Vagina (tissue), 2 donors: Measurements from ENCODE around the gene MT1A.

Experiments used
- POLR2AphosphoS5 ChIP-seq, 2 donors: sonication (generic); formaldehyde crosslinking; IDR thresholded peaks; one replicate each; pipeline ENCODE4 v1.9.0; 2017; ENCODE audit warnings: antibody characterized with exemption in 2 of 2, mild to moderate bottlenecking in 2 of 2, low read depth in 1 of 2; ENCODE audit not compliant: insufficient read depth in 1 of 2
- TF ChIP-seq, protein P1 (sequence below), 3 experiments: fragments of 450-650 bp in 2 of 3; fragments of 200-600 bp in 1 of 3; sonication (generic) in 1 of 3; IDR thresholded peaks; one replicate each; pipeline ENCODE4 v1.5.1; 2017 to 2019; ENCODE audit warnings: antibody characterized with exemption in 3 of 3, mild to moderate bottlenecking in 2 of 3, moderate library complexity in 2 of 3

DNA sequence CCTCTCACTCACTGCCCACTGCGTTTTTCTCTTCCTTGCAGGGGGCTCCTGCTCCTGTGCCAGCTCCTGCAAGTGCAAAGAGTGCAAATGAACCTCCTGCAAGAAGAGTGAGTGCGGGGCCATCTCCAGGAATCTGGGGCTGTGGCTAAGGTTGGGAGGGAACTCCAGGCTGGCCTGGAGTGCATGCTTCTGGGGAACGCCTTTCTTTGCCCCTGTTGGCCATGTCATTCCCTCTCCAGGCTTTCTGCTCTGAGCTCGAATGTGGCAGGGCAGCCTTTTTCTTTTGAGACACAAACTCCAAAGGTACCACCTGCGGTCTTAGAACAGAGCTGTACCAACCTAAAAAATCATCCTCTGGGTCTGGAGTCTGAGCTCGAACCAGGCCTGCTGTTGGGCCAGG, 20.3 kb upstream of the MT1A start:
- TF ChIP-seq, protein P1, sequence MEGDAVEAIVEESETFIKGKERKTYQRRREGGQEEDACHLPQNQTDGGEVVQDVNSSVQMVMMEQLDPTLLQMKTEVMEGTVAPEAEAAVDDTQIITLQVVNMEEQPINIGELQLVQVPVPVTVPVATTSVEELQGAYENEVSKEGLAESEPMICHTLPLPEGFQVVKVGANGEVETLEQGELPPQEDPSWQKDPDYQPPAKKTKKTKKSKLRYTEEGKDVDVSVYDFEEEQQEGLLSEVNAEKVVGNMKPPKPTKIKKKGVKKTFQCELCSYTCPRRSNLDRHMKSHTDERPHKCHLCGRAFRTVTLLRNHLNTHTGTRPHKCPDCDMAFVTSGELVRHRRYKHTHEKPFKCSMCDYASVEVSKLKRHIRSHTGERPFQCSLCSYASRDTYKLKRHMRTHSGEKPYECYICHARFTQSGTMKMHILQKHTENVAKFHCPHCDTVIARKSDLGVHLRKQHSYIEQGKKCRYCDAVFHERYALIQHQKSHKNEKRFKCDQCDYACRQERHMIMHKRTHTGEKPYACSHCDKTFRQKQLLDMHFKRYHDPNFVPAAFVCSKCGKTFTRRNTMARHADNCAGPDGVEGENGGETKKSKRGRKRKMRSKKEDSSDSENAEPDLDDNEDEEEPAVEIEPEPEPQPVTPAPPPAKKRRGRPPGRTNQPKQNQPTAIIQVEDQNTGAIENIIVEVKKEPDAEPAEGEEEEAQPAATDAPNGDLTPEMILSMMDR (IDR thresholded peaks at IDR 0.05) = no peak
- no peak for TF ChIP-seq POLR2AphosphoS5 (IDR thresholded peaks at IDR 0.05; ENCODE audit: insufficient read depth in 1 of 2, low read depth in 1 of 2)
